ENCODE data around the gene MTHFS.
"Not testable (repeated sequence)": the region's sequence is repeated elsewhere in the genome, so short reads cannot be mapped to it uniquely, and the experiment has no call there.

The MTHFS gene

DNA sequence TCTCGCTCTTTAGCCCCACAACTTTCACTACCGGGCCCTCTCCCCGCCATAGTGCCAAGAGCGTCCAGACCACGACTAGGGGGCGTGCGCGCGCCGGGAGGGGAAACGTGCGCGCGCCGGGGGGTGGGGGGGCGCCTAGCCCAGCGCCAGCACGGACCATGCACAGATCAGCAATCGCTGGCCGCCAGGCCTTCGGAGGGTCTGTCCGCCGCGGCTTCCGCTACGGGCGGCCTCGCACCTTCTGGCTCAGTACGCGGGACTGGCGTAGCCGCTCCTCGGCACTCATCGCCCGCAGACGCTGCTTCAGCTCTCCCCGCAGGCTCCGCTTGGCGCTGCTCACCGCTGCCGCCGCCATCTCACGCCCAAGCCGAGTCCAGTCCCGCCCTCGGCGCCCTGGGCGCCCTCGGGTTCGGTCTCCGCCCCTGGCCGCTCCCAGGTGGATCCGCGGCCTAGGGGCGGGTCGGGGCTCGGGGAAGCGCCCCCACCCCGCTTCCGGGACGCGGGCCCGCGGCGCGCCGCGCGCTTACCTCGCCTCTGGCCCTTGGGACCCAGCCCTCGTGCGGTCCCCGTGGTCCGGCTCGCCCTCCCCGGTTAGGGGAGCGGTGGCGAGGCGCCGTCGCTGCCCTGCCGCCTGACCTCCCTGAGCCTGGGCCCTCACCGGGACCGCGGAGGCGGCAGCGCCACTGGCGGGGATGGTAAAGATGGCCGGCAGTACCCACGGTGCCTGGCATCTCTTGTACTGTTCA is at the start of gene MTHFS:
TSS of gene MTHFS (minus strand) at position 381 of the 746 bp plus-strand sequence. CDS start at position 355, 26 bp downstream.
- peak; percentile 74 for DNase-seq (ENCODE audit: low read depth)

DNA sequence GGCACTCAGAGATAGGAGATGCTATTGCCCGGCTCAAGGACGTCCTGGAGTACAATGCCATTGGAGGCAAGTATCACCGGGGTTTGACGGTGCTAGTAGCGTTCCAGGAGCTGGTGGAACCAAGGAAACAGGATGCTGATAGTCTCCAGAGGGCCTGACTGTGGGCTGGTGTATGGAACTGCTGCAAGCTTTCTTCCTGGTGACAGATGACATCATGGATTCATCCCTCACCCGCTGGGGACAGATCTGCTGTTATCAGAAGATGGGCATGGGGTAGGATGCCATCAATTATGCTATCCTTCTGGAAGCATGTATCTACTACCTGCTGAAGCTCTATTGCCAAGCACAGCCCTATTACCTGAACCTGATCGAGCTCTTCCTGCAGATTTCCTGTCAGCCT is 47.8 kb upstream of the MTHFS start:
- no peak for DNase-seq (ENCODE audit: low read depth)

DNA sequence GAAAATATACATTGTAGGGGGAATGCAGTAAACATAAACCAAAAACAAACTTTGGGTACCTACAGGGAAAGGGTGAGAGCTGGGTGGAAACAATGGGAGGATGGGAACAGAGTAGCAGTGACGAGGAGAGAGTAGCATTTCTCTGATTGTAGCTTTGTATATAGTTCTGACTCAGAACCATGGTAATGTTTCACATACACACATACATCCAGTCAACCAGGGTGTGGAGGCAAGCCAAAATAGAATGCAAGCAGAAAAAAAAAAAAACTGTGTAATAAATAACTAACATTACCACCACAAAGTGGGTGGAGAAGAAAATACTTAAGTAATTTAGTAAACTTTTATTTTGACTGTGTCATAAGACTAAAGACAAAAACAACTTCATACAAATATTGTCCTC is 47.0 kb upstream of the MTHFS start:
- DNase-seq (ENCODE audit: low read depth), result no peak

DNA sequence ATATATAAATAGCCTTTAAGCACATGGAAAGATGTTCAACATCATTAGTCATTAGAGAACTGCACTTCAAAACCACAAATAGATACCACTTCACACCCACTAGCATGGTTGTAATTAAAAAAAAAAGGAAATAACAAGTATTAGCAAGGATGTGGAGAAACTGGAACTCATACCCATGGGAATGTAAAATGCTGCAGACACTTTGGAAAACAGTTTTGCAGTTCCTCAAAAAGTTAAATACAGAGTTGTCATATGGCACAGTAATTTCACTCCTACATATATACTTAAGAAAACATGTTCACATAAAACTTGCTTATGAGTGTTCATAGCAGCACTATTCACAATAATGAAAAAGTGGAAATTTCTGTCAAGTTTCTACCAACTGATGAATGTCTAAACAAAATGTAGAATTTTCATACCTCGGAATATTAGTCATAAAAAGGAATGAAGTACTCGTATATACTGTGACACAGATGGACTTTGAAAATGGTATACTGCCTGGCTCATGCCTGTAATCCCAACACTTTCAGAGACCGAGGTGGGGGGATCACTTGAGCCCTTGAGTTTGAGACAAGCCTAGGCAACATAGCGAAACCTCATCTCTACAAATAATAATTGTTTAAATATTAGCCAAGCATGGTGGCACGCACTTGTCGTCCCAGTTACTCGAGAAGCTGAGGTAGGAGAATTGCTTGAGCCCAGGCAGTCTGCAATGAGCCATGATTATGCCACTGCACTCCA is 46.1 kb upstream of the MTHFS start:
- DNase-seq (ENCODE audit: low read depth), result peak; percentile 59

DNA sequence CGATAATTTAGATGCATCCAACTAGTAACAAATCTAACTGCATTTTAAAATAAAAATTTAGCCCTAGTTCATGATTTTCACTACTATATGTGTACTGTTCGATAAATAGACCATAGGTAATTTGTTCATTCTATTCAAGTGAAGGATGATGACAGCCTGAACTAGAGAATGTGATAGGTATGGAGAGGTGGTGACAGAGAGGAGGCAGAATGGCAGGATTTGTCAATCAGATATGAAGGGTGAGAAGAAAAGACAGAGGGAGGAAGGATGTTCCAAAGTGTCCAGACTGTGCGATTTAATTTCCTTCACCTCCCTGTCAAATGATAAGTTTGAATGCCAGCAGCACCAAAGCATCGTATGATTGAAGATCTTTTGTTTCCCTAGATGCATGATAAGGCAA is 42.6 kb upstream of the MTHFS start:
- no peak for DNase-seq (ENCODE audit: low read depth)

DNA sequence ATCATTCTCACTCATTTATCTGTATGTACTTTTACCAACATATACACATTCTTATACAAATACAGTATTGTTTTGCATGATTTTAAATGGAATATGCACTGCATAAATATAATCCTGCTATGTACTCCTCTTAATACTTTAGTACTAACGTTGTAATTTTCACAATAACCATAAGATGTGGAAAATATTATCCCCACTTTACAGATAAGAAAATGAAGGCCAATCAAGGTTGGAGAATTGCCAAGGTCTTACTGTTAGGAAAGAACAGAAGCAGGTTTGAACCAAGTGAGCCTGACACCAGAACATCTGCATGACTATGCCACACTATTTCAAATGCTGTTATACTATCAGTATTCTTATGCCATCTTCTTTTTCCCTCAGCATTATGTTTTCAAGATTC is 41.3 kb upstream of the MTHFS start:
- DNase-seq (ENCODE audit: low read depth), result no peak

DNA sequence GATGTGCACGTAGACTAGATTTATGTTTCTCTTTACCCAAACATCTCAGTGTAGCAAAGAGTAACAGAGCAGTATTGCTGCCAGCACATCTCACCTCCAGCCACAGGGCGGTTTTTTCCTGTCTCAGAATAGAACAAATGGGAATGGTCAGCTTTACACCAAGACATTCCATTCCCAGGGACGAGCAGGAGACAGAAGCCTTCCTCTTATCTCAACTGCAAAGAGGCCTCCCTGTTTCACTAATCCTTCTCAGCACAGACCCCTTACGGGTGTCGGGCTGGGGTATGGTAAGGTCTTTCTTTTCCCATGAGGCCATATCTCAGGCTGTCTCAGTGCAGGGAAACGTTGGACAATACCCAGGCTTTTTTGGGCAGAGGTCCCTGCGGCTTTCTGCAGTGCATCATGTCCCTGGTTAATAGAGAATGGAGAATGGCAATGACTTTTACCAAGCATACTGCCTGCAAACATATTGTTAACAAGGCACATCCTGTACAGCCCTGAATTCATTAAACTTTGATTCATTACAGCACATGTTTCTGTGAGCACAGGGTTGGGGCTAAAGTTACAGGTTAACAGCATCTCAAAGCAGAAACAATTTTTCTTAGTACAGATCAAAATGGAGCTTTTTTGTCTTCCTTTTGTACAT is 38.9 kb upstream of the MTHFS start:
- not testable (repeated sequence) for DNase-seq (ENCODE audit: low read depth)

DNA sequence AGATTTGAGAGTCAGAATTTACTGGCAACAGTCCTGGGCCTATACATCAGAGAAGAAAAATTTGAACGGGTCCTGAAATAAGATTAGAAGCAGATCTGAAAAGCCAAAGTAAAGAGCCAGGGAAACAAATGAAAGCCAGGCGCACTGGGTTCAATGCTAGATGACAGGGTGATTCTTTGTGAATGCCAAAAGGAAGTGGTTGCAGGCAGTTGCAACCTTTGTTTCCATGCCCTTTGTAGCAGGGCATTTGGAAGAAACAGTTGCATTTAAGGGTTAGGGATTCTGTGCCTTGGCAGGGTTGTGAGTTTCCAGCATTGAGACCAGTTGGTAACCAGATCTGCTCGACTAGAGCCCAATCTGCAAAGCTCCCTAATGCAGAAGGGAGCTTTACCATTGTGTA is 36.4 kb upstream of the MTHFS start:
- DNase-seq (ENCODE audit: low read depth), result no peak

DNA sequence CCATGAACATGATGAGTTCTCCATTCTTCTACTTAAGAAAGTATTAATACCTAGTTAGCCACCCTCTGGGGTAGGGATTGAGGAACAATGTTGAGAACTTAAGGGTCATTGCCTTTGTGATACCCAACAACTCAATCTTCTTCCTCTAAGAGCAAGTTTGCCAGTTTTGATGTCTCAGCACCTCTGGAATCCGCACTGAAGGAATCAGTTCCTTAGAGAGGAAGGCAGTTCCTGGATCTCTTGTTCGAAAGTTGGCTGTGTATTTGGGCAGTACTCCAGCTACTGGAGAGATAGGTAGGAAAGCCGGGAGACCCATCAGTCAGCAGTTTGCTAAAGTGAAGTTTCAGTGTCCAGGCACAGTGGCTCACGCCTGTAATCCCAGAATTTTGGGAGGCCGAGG is 35.6 kb upstream of the MTHFS start:
- no peak for DNase-seq (ENCODE audit: low read depth)

DNA sequence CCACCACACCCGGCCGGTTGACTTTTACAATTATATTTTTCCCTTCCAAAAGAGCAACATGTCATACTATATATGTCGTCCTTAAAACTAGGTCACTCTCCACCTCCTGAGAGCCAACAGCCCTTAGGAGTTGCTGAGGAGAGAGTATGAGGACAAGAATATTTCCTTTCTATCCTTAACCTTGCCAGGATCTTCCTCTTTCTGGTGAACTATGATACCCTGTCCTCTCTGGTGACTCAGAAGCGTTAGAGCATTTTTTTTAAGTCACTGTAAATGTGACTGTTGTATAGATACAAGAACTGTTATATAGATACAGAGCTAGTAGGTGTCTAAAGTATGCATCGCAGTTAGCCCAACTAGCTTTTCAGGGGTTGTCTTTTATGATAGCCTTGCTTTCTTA is 33.7 kb upstream of the MTHFS start:
- no peak for DNase-seq (ENCODE audit: low read depth)

DNA sequence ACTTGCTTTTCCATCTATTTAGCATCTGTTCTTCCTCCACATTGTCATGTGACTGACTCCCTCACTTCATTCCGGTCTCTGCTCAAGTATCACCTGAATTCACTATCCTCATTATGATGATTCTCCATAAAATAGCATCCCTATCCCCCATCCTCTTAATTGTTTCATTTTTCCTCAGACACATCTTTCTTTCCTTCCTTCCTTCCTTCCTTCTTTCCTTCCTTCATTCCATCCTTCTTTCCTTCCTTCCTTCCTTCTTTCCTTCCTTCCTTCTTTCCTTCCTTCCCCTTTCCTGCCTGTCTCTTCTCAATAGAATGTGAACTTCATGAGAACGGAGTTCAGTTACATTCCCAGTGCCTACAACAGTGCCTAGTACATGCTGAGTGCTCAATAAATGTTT is 32.6 kb upstream of the MTHFS start:
- DNase-seq (ENCODE audit: low read depth), result no peak

DNA sequence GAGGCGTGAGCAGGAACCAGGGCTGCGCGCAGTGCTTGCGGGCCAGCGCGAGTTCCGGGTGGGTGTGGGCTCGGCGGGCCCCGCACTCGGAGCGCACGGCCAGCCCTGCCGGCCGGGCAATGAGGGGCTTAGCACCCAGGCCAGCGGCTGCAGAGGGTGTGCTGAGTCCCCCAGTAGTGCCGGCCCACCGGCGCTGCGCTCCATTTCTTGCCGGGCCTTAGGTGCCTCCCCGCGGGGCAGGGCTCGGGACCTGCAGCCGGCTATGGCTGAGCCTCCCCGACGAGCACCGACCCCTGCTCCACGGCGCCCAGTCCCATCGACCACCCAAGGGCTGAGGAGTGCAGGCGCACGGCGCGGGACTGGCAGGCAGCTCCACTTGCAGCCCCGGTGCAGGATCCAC is 29.3 kb upstream of the MTHFS start:
- DNase-seq (ENCODE audit: low read depth), result not testable (repeated sequence)

DNA sequence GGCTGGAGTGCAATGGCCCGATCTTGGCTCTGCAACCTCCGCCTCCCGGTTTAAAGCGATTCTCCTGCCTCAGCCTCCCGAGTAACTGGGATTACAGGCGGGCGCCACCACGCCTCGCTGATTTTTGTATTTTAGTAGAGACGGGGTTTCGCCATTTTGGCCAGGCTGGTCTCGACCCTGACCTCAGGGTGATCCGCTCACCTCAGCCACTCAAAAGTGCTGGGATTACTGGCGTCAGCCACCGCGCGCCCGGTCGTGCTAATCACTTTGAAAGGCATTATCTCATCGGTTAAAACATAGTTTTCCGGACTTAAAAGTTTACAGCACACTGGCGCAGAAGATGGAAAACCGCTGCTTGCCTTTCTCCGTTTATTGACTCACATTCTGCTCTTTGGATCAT is 27.6 kb upstream of the MTHFS start:
- no peak for DNase-seq (ENCODE audit: low read depth)

DNA sequence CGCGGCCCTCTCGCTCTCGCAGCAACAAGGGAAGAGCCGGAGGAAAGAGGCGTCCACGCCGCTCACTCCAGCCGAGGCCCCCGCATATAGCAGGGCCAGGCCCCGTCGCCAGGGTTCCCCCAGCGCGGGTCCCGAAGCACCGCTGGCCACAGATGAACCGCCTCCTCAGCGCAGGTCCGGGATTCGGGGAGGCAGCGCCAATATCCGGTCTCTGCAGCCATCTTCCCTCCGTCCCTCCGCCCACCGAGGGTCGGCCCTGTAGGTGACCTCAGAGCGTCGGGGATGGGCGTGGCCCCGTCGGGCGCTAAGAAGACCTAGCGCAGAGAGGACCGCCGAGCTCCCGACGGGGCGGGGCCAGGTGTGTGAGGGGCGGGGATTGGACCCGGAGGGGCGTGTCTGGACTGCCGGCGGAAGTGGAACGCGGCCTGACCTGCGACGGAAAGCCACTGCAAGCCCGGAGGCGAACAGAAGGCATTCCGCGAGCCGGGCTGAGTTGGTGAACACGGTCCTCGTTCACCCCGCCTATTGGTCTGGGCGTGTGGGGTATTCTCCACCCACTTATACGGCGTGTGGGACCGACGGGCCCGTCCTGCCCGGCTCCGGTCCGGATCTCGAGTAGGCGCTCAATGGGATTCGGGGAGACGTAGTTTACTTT is 26.8 kb upstream of the MTHFS start:
- DNase-seq (ENCODE audit: low read depth), result peak; percentile 92

DNA sequence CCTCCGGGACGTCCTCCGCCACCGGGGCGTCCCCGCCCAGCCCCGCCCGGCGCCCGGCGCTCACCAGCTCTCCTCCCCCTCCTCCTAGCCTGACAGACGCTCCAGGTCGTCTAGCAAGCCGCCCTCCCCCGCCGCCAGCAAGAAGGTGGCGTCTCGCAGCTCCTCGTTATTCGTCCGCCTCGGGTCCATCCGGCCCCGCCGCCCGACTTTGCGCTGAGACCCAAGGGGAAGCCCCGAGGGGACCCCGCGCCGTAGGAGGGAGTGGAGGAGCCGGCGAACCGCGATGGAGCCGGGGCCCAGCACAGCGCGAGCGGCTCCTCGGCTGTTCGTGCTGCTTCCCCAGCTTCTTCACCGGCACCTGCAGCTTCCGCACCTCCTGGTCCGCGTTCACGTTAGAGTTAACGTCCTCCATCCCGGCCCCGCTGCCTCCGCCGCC is 26.3 kb upstream of the MTHFS start:
- no peak for DNase-seq (ENCODE audit: low read depth)

DNA sequence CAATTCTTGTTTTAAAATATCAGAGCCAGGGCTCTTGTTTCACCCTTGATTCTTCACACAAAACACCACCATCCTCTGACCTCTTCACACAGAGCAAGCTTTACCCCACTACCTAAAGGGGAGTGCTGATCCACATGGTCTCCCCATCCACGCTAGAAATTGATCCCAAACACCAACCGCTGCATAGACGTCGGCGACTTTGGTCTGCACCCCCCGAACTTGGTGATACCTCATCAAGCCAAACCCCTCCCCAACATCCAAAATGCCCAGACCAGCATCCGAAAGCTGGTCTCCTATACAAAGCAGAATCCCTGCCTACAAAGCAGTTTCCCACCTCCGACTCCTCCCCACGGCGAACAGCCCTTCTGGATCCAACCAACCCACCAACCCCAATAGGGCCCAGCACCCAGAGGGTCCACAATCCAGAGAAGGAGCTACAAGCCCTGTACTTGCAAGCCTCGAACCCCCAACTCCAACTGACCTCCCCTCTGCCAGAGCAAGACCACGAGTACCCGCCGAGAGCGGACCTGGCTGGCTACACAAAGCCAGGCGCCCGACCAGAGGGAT is 25.8 kb upstream of the MTHFS start:
- no peak for DNase-seq (ENCODE audit: low read depth)

DNA sequence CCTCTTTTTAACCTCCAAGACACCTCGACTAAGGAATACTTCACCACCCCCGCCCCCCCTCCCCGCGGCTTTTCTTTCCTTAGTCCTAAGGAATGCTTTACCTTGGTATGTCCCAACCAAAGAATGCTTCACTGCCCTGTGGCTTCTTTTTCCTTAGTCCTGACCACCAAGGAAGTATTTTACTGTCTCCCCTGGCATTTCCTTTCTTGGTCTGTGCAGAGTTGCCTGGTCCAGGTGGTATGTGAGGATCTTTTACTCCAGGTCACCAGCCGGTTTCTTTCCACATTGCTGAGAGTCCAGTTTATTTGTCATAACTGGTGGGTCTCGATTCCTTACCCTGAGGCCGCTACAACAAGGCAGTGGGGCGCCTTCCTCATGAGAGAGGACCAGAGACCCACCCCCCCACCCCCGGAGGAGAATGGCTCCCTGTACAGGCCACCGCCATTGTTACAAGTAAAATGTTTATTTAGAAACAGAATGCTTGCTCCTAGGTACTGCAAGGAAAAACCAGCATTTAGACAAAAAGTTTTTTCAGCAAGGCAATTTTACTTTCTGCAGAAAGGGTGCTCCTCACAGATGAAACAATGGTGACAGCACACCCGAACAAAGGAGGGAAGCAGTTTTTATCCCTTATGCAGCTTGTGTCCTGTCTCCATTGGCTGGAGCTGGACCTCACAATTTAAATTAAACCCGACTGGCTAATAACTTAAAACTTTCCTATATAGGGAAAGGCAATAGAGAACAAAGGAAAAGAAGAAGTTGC is 23.1 kb upstream of the MTHFS start:
- no peak for DNase-seq (ENCODE audit: low read depth)

DNA sequence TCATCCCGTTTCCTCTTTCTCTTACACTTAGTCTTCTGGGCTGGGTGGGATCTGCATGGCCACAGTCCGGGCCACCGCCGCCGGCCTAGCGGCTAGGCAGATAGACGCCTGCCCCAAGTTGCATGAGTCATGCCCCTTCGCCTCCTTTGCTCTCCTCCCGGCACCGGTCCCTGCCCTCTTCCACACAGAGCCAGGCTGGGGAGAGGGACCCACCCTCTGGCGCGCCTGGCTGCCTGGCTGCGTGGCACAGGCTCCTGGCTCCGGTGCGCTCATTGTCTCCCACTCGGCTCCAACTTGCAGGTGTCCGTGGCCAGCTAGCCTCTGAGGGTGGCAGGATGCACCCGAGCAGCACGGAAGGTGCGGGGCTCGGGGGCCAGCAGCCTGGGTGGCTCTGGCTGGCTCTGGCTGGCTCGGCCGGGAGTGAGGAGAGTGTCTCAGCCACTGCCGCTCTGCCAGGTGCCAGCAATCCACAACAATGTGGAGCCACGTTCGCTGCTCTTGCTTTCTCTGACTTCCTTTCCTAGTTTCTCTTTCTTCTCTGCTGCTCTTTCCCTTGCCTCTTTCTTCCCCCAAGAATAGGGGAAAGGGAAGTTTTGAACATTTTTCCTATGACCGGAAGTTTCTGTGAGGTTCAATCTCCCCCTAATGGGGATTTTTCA is 22.4 kb upstream of the MTHFS start:
- no peak for DNase-seq (ENCODE audit: low read depth)

DNA sequence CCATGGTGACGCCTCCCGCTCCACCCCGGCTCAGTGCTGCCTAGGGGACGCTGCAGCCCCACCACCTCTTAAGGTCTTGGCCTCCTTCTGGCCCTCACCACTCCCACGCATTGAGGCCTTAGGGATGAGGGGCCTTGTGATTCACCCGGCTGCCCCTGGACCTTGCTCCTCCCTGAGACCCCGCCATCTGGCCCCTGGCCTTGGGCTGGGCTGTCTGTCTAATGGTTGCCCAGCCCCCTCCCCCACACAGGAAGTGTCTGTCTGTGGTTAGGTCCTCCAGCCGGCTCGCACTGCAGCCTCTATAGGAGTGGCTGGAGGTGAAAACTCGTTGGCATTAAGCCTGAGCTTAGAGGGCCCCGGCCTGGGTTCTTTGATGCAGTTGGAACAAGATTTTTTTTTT is 21.5 kb upstream of the MTHFS start:
- no peak for DNase-seq (ENCODE audit: low read depth)

DNA sequence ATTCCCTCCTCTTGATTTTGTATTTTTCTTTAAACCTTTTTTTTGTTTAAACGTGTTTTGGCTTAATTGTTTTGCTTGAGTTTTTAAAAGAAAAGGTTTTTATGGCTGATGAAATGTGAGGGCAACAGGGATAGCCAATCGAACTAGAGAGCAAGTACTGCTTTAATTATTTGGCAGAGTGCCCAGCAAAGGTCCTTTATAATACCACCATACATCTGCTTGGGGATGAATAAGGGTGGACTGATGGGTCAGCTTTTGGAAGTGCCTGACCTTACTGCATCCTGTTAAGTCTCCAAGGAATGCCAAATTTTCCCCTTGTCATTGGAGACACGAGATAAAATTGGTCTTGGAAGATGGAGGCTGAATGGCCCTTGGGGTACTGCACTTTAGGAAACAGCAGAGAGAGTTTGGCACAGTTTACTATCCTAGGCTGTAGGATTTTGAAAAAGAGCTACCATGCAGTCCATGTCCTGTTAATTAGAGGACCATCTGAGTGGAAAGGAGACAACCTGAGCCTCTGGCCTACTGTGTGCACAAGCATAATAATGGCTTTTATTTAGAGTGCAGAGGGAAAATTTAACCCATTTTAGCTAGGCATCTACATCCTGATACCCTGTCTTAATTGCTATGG is 19.8 kb upstream of the MTHFS start:
- DNase-seq (ENCODE audit: low read depth), result no peak

Data from HS-27A (cell line).